HG02623 (cell line): ENCODE measurements around the gene BRINP1.
A peak's percentile ranks its signal among the peaks of the same experiment; 100 is the strongest.

Experiments
- ATAC-seq: cut with Tn5 transposase; IDR thresholded peaks from one replicate; pipeline ENCODE4 v1.9.1; 2021; ENCODE audit warnings: moderate library complexity; ENCODE audit not compliant: unreplicated experiment

Gene BRINP1

DNA sequence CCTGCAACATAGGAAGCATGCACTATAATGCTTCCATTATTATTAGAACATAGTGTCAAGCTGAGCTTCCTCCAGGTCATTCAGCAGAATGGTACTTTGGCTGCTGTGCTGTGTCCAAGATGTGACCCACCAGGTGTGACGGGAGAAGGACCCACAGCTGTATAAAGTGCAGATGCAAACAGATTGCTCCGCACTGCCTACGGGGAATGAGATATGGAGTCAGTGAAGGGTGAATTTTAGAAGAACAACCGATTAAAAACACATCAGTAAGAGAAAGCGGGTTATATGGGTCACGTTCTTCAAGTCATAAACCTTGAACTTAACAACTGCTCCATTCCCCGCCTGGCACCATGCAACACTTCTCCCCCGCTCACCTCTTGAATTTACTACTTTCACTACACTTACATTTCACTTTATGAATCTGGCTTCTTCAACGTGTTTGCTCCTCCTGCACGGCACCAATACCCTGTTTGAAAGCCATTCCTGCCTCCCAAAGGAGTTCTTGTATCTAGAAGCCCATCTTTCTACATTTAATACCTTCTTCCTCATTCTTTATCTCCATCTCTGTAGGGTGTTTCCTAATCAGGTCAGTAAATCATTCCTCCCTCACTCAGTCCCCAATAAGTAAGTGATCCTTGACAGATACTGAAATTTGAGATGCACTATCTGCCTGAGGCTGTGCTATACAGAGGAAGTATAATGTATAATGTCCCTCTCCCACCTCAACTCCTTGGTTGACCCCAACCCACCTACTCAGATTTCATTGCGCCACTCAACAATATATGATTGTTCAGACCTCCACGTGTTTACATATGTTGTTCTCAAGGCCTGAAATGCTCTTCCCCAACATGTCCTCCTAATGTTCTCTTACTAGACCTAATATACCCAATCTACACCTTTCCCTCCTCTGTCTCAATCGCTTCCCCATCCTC lies 25.9 kb downstream of the BRINP1 start:
- ATAC-seq: no peak

DNA sequence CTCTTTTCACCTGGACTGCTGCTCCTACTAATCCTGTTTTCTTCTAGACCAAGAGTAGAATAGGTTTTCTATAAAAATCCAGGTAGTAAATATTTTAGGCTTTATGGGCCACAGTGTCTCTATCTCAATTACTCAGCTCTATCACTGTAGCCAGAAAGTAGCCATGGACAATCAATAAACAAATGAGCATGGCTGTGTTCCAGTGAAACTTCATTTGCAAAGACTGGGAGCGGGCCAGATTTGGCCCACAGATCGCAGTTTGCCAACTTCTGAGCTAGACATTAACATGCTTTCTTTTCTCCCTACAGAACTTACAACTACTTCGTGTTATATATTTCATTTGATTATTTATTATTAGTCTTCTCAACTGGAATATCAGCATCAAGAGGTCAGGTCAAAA lies 30.2 kb downstream of the BRINP1 start:
- no peak for ATAC-seq

DNA sequence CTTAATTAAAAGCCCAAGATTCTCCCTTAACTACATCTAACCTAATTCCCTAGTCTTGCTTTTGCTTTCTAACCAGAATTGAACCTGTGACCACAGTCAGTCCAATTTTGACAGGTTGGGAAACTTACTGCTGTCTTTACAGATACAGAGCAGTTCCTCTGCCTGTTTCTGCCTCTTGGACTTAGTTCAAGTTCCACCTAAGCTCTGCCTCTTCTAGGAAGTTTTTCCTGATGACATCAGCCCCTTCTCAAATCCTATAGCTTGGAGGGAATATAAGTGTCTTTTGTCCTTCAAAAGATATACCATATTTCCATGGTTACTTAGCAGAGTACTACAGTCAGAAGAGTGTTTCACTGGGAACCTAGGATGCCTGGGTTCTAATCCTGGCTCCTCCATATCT lies 31.7 kb downstream of the BRINP1 start:
- no peak for ATAC-seq

DNA sequence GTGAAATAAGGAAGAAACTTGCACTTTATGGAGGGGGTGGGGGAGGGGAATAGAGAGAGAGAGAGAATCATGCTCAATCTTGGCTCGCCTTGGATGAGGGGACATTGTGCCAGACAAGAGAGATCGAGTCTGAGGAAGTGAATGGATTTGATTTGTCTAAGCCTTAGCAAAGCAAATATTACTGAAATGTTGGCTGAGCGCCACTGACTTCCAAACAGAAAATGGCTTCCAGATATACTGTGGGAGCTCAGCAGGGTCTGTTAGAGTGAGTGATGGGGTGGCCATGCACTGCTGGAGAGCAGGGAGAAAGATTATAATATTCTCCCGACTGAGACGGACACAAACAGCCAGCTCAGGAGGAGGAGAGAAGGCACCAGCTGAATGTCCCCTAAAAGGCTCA lies 34.5 kb downstream of the BRINP1 start:
- ATAC-seq: no peak

DNA sequence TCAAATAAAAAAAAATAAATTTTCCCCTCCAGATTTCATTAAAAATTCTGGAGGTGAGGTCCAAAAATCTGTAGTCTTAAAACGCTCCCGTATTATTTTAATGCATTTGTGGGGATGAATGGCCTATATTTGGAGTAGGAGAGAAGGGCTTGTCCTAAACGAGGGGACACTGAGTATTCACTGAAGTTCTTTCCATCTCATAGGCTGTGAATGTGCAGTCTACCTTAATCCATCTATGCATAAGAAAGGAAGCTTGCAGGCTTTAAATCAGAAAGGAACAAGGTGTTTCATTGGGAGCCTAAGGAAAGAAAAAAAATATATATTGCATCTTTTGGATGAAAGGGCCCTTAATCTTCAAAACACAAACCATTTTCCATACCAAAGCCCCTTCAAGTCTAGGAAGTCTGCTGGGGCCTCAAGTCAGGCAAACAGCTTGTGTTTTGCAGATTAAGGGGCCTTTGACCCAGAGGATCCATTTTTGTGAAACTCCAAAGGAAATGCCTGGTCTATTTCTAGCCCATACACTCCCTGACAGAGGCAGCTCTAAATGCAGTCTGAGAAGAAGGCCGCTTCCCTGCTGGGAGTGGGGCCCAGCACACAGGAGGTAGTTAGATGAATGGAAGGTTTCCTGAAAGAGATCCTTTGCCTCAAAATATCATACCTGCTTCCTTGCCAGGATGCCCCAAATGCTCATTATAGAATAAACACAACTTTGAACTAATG lies 35.6 kb downstream of the BRINP1 start:
- ATAC-seq: no peak

DNA sequence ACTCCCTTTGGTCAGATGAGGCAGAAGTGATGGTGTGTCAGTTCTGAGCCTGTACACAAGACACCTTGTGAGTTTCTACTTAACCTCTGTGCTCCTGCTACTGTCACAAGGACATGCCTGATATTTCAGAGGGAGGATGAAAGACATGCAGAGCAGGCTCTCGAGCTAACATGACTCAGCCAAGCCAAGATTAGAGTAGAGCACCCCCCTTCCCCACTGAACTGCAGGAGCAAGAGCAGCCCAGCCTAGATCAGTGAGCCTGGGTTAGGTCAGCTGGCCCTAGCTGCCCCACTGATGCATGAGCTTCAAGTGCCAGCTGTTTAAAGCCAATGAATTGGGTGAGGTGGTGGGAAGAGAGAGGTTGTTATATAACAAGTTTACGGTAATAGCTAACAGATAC lies 36.7 kb downstream of the BRINP1 start:
- ATAC-seq: no peak

DNA sequence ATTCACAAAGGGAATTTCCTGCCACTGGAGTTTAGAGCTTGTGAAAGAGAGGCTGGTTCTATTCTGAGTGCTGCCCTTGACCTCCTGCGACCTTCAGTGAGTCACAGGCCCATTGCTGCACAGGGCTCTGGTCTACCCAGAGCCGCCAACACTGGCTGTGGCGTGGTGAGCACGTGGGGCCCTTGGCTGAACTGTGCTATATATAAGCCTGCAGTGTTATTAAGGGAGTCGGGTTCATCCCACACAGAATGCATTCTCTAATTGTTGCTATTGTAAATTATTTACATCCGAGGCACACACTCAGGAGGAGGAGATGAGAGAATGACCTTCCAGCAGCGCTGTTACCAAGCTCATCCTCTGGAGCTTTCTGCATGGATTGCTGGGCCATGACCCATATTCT lies 47.1 kb downstream of the BRINP1 start:
- ATAC-seq: no peak

DNA sequence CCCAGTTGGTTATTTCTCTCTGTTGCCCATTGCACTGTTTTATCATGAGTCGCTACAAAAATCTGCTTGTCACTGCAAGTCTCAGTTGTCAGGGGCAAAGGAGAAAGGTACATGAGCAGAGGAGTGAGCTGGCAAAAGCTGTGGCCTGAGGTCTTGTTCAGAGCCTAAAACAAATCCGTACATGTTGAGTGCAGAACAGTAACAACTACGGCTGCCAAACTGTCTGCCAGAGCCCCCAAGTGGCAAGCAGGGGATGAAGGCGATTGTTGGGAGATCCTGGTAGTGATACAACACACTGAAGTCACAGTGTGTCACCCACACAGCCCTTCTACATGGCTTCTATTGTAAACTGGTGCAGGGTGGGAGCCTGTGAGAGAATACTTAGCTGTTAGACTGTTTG lies 50.9 kb downstream of the BRINP1 start:
- no peak for ATAC-seq

DNA sequence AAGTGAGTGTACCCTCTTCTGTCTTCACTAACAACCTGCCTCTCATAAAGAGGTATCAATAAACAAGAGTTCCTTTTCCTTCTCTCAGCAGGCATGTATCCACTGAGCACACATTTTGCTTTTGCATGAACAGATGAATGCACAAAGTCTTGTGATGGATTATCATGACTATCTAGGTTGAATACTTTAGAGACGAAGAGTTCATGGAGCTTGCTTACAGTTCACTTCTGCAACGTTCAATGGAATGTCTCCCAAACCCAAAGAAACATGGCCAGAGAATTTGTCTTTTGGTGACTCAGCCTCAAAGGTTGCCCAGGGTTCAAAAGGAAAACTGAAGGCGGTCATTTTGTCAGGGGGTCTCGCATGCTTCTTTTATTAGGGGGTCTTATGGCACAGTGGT lies 55.4 kb downstream of the BRINP1 start:
- no peak for ATAC-seq

DNA sequence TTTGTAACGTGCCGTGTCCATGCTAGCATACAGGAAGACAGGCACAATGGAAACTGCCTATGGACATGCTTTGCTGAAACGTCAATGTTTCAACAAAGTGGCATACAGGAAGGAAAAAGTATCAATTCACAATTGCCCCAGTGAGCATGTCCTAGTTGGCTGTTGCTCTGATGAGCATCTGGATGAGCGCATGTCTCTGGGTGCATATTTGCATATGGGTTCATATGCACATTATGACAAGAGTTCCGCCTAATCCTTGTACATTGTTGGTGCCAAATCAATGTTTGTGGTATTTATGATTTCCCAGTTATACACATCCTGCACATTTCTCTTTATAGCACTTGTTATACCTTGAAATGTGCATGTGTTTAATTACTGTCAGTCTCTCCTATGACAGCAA lies 58.5 kb downstream of the BRINP1 start:
- no peak for ATAC-seq

DNA sequence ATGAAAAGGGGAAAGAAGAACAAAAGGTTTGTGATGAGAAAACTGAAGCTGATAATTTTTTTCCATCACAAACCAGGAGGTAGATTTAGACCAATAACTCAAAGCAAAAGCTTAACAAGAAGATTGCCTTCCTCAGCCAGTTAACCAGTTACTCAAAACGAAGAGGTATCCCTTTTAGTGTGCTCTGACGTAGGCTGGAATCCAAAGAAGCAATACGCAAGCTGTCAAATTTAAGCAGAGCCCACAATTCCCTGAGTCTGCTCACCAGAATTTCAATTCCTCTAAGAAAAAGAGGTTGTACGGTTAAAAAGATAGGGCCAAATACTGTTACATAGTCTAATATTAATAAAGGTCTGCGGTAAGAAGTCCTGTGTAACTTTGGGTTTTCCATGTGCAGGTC lies 61.8 kb downstream of the BRINP1 start:
- ATAC-seq: no peak

DNA sequence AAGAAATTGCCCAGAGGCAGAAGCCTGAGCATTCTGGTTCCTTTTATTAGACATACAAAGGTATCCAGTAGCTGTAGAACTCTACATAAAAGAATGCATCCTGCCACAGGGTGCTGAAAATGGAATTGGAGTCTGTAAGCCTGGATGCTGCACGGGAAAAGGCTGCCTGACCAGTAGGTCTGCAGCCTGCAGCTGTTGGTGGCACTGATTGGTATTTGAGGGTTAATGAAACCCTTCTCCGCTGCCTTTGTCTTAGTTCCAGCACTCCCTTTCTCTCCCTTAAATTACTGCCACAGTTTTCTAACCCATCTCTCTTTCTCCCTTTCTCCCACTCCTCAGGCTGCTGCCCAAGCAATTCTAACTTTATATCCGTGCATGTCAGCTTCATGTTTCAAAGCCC lies 64.7 kb downstream of the BRINP1 start:
- no peak for ATAC-seq

DNA sequence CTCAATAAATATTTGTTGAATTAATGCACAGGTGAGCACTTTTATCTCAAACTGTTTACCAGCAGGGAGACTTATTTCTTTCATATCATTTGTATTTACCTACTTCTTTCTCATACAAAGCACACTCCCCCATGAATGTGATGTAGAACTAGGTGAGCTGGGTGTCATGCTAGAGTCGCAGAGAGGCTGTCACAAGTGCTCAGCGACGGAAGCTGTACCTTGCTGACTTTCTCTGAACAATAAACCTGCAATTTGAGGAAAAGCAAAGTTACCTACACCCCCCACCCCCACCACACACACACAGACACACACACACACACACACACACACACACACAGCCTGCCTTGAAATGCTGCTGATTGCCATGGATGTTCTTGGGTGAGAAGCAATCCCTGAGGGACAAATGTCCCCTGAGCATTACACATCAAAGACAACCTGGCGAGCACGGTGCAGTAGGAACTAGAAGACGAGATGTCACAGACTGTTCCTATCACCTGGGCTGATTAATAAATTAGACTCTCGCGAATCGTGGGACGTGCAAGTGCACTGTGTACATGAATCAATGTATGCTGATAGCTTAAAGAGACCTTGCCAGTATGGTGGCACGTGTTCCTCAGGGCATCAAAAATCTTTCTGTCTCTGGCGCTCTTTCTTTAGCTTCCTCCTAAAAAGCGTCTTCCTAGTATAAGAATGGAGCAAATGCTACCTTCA lies 66.1 kb downstream of the BRINP1 start:
- ATAC-seq: no peak

DNA sequence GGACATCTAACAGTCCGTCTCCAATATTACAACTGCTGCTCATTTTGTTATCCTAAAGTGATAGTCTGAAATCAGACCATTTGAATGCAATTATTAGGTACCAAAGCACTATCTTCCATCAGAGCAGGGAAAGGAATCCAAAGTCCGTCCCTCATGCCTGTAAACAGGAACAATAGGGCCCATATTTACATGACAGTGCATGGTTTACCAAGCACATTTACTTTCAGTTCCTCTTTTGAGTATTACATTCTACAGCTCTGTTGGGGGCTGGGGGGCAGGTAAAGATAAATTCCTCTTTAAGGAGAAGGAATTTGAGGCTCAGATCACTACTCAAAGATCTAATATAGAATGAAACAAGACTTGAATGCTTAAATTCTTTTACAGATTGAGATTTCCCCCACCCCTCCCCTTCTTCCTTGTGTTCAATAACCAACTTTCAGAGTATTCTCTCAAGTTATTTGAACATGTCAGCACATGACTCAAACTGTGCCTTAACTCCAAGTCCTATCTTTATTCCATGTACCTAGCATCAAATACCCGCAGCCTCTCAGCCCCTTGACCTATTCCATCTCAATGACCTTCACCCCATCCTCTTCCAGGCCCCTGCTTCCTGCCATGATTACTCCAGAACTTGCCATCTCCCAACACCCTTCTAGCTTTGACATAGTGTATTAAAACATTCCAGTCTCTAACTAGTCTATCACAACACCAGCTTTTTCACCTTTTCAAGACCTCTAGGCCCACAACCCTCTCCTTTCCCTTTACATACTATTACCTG lies 71.0 kb downstream of the BRINP1 start:
- peak; percentile 89 for ATAC-seq

DNA sequence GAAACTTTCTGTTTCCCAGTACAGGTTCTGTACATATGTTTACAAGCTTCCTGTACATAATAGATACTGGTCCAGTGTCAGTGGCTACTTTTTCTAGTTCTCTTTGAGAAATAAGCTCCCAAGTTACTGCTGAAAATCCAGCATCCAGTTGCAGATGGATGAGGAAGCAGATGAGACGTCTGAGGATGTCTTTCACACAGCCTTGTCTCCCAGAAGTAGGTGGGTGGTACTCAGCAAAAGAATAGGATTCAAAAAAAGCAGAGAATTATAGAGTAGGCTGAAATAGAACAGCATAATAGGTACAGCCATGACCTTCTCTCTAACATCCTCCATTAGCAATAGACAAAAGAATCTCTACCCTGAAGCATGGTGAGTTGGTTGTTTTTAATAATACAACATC lies 77.7 kb downstream of the BRINP1 start:
- ATAC-seq: no peak

DNA sequence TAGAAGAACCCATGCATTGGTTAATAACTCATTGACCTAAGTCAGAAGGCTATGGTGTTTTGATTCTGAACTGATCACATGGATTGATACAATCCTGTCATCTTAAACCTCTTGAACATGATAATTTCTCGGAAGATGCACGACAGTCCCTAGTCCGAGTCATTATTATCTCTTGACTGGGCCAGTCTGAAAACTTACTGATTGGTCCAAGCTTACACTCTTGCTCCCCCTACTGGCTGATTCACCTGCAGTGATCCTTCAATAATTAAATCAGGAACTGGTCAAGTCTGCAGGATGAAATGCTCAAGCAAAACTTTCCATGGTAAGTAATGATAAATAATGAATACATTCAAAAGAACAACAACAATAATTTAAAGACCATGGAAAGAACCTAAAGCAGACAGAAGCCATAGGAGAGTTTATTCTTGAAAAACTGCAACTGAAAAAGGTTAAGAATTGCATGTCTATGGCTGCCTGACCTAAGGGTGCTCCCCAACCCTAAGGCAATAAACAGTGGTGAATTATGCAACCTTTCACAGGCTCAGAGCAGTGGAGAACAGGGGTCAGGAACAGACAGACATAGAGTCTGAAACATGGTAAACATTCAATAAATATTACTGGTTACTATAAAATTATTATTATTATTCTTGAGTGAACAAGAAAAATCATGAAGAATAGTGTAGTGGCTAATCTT lies 79.3 kb downstream of the BRINP1 start:
- peak; percentile 85 for ATAC-seq

DNA sequence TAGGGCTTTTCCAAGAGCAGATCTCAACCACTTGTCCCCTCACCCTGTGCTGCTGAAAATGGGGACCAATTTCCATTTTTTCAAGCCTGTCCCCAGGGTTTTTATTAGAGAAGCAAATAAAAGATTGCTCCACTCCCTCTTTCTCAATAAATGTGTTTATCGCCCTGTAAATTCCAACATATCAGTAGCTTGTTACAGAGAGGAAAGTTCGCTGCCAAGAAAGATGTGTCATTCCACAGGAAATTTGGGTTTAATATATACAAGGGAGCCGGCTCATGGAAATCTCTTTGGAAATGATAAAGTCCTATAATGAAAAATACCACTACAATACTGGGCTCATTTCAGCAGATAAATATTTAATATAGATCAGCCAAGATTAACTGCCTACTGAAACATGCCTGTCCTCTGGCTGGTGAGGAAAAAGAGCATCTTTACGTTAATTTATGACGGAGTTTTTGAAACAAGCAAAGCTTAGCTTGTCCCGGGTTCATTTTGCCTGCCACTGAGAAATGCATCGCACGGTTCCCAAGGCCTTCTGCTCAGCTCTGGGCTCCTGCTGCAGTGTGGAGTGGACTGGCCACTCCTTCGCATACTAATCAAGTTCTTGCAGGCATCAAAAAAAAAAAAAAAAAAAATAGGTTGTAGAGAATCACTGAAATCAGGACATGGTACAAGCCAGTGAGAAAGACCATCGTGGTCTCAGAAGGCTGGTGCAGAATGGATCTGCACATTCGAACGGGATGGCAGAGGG lies 84.5 kb downstream of the BRINP1 start:
- no peak for ATAC-seq

DNA sequence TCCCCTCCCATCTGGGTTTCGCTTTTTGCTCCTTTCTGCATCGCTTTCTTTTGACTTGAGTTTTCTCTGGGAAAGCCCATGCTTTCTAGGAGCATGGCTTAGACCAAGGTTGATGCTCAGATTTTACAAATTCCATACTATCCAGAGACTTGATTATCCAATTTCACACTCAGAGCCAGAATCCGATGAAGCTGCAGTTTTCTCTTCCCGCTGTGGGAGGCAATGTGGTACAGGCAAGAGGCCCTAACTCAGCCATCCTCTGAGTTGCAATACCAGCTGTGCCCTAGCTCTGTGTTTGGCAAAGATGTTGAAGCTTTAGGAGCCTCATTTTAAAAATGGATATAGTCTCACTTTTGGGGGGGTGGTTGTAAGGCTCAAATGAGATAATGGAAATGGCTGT lies 85.1 kb downstream of the BRINP1 start:
- no peak for ATAC-seq

DNA sequence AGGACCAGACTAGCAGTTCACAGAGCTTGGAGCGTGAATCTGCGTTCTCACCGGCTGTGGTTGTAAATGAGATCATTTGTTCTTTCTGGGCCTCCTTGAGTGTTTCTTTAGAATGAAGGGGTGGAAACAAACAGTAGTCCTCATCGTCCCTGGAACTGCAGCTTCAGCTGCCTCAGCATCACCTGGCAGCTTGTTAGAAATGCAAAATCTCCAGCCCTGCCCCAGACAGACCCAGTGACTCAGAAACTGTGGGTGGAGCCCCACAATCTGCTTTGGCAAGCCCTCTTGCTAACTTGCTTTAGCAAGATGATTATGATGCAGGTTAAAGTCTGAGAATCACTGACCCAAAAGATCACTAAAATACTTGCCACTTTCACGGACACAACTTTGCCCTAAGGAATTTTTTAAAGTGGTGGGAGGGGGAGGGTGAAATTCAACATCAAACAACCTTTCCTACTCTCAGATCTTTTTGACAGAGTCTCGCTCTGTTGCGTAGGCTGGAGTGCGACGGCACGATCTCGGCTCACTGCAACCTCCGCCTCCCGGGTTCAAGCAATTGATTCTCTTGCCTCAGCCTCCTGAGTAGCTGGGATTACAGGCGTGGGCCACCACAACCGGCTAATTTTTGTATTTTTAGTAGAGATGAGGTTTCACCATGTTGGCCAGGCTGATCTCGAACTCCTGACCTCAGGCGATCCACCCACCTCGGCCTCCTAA lies 86.0 kb downstream of the BRINP1 start:
- ATAC-seq: no peak
